ENCODE data around the gene PPP1R18. TPM values are rescaled to one million over a fixed set of nuclear protein-coding genes. Genes with fewer than 3 reads are reported as not detected.

PPP1R18 gene
- total RNA-seq, 4 donors from 2014 or later = 15.4 to 114 (median 18.2) TPM

GRCh38 chr6:30690403-30691207, 4.2 kb upstream of the PPP1R18 start, which contains the start of gene NRM:
Gene NRM (minus strand): TSS chr6:30690984. CDS start chr6:30690974, 10 bp downstream.
- no peaks in the 10 kb centered on the region for H3K27me3 ChIP-seq
- DNase-seq = peak; percentile 89 to 92
- intact Hi-C loops (cut with DNase I; ENCODE audit: low total_unique reads) = no loop called here
- peak within 1 kb of the TSS; percentile 98 to 99 for H3K27ac ChIP-seq
- H3K4me3 ChIP-seq = peak within 1 kb of the TSS; percentile 60 to 78
- peak in 1 of 2 donors; percentile 37 for TF ChIP-seq POLR2A (IDR thresholded peaks at IDR 0.05)
- TF ChIP-seq, protein P1, sequence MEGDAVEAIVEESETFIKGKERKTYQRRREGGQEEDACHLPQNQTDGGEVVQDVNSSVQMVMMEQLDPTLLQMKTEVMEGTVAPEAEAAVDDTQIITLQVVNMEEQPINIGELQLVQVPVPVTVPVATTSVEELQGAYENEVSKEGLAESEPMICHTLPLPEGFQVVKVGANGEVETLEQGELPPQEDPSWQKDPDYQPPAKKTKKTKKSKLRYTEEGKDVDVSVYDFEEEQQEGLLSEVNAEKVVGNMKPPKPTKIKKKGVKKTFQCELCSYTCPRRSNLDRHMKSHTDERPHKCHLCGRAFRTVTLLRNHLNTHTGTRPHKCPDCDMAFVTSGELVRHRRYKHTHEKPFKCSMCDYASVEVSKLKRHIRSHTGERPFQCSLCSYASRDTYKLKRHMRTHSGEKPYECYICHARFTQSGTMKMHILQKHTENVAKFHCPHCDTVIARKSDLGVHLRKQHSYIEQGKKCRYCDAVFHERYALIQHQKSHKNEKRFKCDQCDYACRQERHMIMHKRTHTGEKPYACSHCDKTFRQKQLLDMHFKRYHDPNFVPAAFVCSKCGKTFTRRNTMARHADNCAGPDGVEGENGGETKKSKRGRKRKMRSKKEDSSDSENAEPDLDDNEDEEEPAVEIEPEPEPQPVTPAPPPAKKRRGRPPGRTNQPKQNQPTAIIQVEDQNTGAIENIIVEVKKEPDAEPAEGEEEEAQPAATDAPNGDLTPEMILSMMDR (IDR thresholded peaks at IDR 0.05) = no peak
- H3K36me3 ChIP-seq = no peaks in the 10 kb centered on the region
- H3K4me1 ChIP-seq = peaks cover 8 to 10% of the 10 kb centered on the region in 2 donors
- no peaks in the 10 kb centered on the region for H3K9me3 ChIP-seq

DNA sequence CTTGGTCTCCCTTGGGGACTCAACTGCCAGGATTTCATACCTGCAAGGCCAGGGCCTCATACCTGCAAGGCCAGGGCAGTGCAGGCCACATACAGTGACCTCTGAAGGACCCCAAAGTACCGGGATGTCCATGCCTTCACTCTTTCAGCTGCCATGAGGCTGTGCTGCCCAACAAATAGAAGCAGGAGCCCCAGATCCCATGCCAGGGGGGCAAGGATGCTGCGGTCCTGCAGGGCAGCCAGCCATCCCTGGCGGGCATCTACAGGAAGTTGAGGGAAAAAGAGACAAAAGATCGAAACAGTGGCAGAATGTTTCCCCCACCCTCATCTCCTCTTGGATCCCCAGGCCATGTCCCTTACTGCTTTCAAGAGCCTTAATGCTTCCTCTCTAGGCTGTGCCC, 3.5 kb upstream of the PPP1R18 start:
- TF ChIP-seq, protein P1 (IDR thresholded peaks at IDR 0.05) = no peak
- TF ChIP-seq POLR2A (IDR thresholded peaks at IDR 0.05) = no peak
- no peaks in the 10 kb centered on the region for H3K36me3 ChIP-seq
- H3K4me3 ChIP-seq = peak overlapping the region; percentile 60 to 78
- peaks cover 8 to 10% of the 10 kb centered on the region in 2 donors for H3K4me1 ChIP-seq
- no peaks in the 10 kb centered on the region for H3K9me3 ChIP-seq
- DNase-seq = no peak
- intact Hi-C loops (cut with DNase I; ENCODE audit: low total_unique reads) = no loop called here
- no peaks in the 10 kb centered on the region for H3K27me3 ChIP-seq
- peak overlapping the region; percentile 98 to 99 for H3K27ac ChIP-seq

DNA sequence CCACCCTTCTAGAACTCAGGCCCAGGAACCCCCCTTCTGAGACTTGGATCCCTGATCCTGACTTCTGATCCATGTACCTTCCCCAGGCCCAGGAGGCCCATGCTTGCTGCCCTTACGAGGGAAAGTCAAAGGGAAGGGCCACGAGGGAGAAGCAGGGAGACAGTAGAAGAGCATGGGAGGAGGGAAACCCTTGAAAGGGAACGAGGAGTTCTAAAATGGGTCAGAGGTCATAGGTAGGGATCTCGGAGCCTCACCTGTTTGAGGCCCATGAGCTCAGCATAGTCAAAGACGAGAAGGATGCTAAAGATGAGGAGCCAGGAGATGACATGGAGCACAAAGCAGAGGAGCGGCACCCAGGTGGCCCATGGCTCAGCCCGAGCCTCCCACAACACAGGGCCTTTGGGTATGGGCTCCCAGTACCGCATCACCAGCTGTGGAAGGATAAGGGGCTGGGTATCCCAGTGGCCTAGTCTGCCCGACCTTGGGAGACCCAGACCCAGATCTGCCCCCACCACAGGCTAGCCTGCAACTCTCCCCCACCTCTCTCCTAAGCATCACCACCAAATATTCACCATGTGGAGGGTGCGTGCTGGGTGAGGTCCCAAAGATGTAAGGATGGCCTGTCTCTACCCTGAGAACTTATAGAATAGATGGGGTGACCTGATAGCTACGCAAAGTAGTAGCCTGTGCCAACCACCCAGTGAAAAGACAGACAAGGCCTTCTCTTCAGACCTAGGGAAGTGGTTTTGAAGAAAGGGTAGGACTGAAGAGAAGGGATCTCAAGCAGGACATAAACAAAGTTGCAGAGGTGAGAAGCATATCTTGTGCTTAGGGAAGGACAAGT, 2.8 kb upstream of the PPP1R18 start:
- H3K27ac ChIP-seq = peak overlapping the region; percentile 98 to 99
- no peak for TF ChIP-seq POLR2A (IDR thresholded peaks at IDR 0.05)
- TF ChIP-seq, protein P1 (IDR thresholded peaks at IDR 0.05) = no peak
- H3K36me3 ChIP-seq = no peaks in the 10 kb centered on the region
- no peak for DNase-seq
- no peaks in the 10 kb centered on the region for H3K9me3 ChIP-seq
- H3K27me3 ChIP-seq = no peaks in the 10 kb centered on the region
- peaks cover 8 to 10% of the 10 kb centered on the region in 2 donors for H3K4me1 ChIP-seq
- intact Hi-C loops (cut with DNase I; ENCODE audit: low total_unique reads) = no loop called here
- H3K4me3 ChIP-seq = no peak overlapping the region

DNA sequence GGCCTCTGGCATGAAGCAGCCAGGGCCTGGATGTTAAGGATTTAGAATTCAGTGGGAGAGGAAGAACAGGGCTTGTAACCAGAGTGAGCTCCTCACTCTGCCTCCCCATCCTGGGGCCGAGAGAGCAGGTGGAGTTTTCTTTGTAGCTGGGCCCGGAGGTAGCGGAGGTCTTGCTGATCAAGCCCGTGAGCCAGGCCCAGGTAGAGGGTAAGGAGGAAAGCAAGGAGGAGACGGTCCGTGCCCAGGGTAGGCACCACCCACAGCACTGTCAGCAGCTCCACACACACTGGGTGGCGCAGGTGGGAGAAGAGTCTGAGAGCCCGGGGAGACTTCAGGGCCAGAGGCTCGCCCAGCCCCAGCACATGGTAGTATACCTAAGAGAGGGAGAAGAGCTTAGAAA, 2.1 kb upstream of the PPP1R18 start:
- TF ChIP-seq, protein P1 (IDR thresholded peaks at IDR 0.05) = no peak
- no peak for TF ChIP-seq POLR2A (IDR thresholded peaks at IDR 0.05)
- Histone ChIP-seq H3K36me3 (no peaks in the 10 kb centered on the region), H3K4me1 (peaks cover 8 to 12% of the 10 kb centered on the region in 2 donors), H3K27ac (peak overlapping the region; percentile 98 to 99), H3K27me3 (no peaks in the 10 kb centered on the region), H3K4me3 (no peak overlapping the region), H3K9me3 (no peaks in the 10 kb centered on the region)
- DNase-seq = no peak
- intact Hi-C loops (cut with DNase I; ENCODE audit: low total_unique reads) = no loop called here

Measured in uterus (tissue), 4 donors.